ENCODE measurements around the gene SPTAN1.

DNA sequence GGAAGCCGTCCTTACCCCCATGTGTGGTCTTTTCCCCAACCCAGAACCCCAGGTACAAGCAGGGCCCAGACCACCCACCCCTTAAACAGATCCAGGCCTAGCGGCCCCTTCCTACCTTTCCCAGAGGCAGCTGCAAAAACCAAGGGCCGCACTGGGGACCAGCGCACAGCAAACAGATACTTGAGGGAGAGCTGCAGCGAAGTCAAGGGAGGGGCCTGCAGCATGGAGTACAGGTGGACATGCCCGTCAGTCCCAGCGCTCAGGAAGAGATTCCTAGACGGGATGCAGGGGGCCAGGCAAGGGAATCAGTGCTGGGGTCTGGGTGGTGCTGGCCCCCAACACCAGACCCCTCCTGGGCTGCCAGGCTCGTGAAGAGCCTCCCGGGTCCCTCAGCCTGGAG, 81.7 kb downstream of the SPTAN1 start:
- TF ChIP-seq, protein P1, sequence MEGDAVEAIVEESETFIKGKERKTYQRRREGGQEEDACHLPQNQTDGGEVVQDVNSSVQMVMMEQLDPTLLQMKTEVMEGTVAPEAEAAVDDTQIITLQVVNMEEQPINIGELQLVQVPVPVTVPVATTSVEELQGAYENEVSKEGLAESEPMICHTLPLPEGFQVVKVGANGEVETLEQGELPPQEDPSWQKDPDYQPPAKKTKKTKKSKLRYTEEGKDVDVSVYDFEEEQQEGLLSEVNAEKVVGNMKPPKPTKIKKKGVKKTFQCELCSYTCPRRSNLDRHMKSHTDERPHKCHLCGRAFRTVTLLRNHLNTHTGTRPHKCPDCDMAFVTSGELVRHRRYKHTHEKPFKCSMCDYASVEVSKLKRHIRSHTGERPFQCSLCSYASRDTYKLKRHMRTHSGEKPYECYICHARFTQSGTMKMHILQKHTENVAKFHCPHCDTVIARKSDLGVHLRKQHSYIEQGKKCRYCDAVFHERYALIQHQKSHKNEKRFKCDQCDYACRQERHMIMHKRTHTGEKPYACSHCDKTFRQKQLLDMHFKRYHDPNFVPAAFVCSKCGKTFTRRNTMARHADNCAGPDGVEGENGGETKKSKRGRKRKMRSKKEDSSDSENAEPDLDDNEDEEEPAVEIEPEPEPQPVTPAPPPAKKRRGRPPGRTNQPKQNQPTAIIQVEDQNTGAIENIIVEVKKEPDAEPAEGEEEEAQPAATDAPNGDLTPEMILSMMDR (IDR thresholded peaks at IDR 0.05; ENCODE audit: poor library complexity, severe bottlenecking): no peak
- no peak for TF ChIP-seq EZH2 (IDR thresholded peaks at IDR 0.05; ENCODE audit: borderline replicate concordance, insufficient read depth, low read length, poor library complexity, severe bottlenecking)
- TF ChIP-seq POLR2AphosphoS5 (IDR thresholded peaks at IDR 0.05): no peak
- TF ChIP-seq EP300 (conservative IDR thresholded peaks at IDR 0.05; ENCODE audit: poor library complexity, severe bottlenecking): no peak
- TF ChIP-seq MXI1 (conservative IDR thresholded peaks at IDR 0.05; ENCODE audit: poor library complexity, severe bottlenecking): no peak
- TF ChIP-seq, protein P2, sequence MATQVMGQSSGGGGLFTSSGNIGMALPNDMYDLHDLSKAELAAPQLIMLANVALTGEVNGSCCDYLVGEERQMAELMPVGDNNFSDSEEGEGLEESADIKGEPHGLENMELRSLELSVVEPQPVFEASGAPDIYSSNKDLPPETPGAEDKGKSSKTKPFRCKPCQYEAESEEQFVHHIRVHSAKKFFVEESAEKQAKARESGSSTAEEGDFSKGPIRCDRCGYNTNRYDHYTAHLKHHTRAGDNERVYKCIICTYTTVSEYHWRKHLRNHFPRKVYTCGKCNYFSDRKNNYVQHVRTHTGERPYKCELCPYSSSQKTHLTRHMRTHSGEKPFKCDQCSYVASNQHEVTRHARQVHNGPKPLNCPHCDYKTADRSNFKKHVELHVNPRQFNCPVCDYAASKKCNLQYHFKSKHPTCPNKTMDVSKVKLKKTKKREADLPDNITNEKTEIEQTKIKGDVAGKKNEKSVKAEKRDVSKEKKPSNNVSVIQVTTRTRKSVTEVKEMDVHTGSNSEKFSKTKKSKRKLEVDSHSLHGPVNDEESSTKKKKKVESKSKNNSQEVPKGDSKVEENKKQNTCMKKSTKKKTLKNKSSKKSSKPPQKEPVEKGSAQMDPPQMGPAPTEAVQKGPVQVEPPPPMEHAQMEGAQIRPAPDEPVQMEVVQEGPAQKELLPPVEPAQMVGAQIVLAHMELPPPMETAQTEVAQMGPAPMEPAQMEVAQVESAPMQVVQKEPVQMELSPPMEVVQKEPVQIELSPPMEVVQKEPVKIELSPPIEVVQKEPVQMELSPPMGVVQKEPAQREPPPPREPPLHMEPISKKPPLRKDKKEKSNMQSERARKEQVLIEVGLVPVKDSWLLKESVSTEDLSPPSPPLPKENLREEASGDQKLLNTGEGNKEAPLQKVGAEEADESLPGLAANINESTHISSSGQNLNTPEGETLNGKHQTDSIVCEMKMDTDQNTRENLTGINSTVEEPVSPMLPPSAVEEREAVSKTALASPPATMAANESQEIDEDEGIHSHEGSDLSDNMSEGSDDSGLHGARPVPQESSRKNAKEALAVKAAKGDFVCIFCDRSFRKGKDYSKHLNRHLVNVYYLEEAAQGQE (IDR thresholded peaks at IDR 0.05; ENCODE audit: borderline replicate concordance): no peak
